ENCODE results near the gene PDK3. TPM values are rescaled to one million over a fixed set of nuclear protein-coding genes. Genes with fewer than 3 reads are reported as not detected.

PDK3 gene
- 12.8 and 15.3 TPM in 2 replicates for total RNA-seq

DNA sequence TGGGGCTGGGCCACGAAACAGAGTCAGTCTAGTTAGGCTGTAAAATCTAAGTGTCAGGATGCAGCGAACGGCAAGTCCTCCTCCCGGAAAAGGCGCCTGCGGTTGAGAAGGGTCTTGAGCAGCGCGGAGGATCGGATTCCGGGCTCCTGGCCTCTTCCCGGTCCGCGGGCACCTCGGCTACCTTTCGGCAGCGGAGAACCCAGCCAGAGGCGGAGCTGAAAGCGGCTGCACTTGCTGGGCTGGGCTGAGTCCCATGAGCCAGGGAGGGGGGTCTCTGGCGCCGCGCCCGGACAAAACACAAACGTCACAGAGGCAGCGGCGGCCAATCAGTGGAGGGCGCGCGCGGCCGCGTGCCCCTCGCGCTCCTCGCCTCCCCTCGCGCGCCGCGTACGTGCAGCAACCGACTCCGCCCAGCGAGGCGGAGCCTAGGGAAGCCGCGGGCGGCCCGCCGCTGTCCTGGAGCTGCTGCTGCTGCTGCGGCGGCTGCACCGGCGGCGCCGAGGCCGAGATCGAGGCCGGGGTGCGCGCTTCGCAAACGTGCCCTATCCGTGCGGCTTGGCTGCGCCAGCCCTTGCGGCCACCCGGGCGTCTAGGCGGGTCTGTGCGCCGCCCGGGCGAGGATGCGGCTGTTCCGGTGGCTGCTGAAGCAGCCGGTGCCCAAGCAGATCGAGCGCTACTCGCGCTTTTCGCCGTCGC lies at the start of gene PDK3:
TSS of gene PDK3 (plus strand) at position 451 of the 696 bp plus-strand sequence. CDS start at position 621, 170 bp downstream.

Other genes starting within 250 kb of the PDK3 start
- 0.28 TPM in 1 of 2 replicates, not detected in the other for gene SUPT20HL2, start 151.2 kb upstream of the PDK3 start, total RNA-seq
- gene SUPT20HL1, start 104.6 kb upstream of the PDK3 start, total RNA-seq, result under 0.01 and 0.14 TPM in 2 replicates
- 0.59 and 0.92 TPM in 2 replicates for gene PCYT1B, start 182.1 kb downstream of the PDK3 start, total RNA-seq
- 6.5 and 11.8 TPM in 2 replicates for gene POLA1, start 228.6 kb downstream of the PDK3 start, total RNA-seq